Activated T-cell treated with anti-CD3 and anti-CD28 coated beads for 24 hours (primary cell): ENCODE data around the gene ISOC2.
"Not testable (repeated sequence)": the region's sequence is repeated elsewhere in the genome, so short reads cannot be mapped to it uniquely, and the experiment has no call there.

Experiments
- DNase-seq: peaks from one replicate; pipeline ENCODE4 v3.0.0-alpha.2; 2020; ENCODE audit warnings: low read depth

Gene ISOC2

GRCh38 chr19:55440411-55441105 lies 20.9 kb downstream of the ISOC2 start:
- DNase-seq = no peak

- DNase-seq = no peak
Observed at GRCh38 chr19:55439052-55439451, 22.4 kb downstream of the ISOC2 start.

- DNase-seq = no peak
Observed at GRCh38 chr19:55437410-55437809, 24.0 kb downstream of the ISOC2 start.

- no peak for DNase-seq
Observed at GRCh38 chr19:55436847-55437246, 24.6 kb downstream of the ISOC2 start.

- no peak for DNase-seq
Observed at GRCh38 chr19:55435020-55435419, 26.4 kb downstream of the ISOC2 start.

- DNase-seq = no peak
Observed at GRCh38 chr19:55434356-55434919, 27.0 kb downstream of the ISOC2 start.

- DNase-seq = no peak
Observed at GRCh38 chr19:55433292-55433691, 28.1 kb downstream of the ISOC2 start.

- no peak for DNase-seq
Observed at GRCh38 chr19:55432241-55432959, 29.0 kb downstream of the ISOC2 start.

GRCh38 chr19:55431183-55431582 lies 30.3 kb downstream of the ISOC2 start:
- DNase-seq = no peak

- no peak for DNase-seq
Observed at GRCh38 chr19:55426042-55426441, 35.4 kb downstream of the ISOC2 start.

GRCh38 chr19:55424518-55424917 lies 36.9 kb downstream of the ISOC2 start:
- DNase-seq = no peak

GRCh38 chr19:55423225-55424005 lies 38.0 kb downstream of the ISOC2 start:
- no peak for DNase-seq

GRCh38 chr19:55421281-55421680 lies 40.2 kb downstream of the ISOC2 start:
- DNase-seq = not testable (repeated sequence)

- DNase-seq = no peak
Observed at GRCh38 chr19:55419624-55420236, 41.7 kb downstream of the ISOC2 start.

- no peak for DNase-seq
Observed at GRCh38 chr19:55419103-55419502, 42.3 kb downstream of the ISOC2 start.

GRCh38 chr19:55418185-55418584 lies 43.3 kb downstream of the ISOC2 start:
- peak; percentile 44 for DNase-seq

GRCh38 chr19:55410168-55410567 lies 51.3 kb downstream of the ISOC2 start:
- no peak for DNase-seq

GRCh38 chr19:55409179-55409578 lies 52.3 kb downstream of the ISOC2 start:
- DNase-seq = not testable (repeated sequence)

- no peak for DNase-seq
Observed at GRCh38 chr19:55408533-55408872, 52.9 kb downstream of the ISOC2 start.

- peak; percentile 97 for DNase-seq
Observed at GRCh38 chr19:55407800-55408532, 53.5 kb downstream of the ISOC2 start.

- DNase-seq = not testable (repeated sequence)
Observed at GRCh38 chr19:55407550-55407799, 54.0 kb downstream of the ISOC2 start, which contains the start of gene UBE2S. UBE2S (minus strand) TSS chr19:55407788; CDS start chr19:55407589, 199 bp downstream.
